Inflammatory macrophage treated with lipopolysaccharide for 4 hours (primary cell): ENCODE measurements around the gene PLCXD1.
"Not testable (repeated sequence)": the region's sequence is repeated elsewhere in the genome, so short reads cannot be mapped to it uniquely, and the experiment has no call there.

Source experiments
- DNase-seq: peaks from one replicate; pipeline ENCODE4 v3.0.0-alpha.2; 2020

PLCXD1 gene

DNA sequence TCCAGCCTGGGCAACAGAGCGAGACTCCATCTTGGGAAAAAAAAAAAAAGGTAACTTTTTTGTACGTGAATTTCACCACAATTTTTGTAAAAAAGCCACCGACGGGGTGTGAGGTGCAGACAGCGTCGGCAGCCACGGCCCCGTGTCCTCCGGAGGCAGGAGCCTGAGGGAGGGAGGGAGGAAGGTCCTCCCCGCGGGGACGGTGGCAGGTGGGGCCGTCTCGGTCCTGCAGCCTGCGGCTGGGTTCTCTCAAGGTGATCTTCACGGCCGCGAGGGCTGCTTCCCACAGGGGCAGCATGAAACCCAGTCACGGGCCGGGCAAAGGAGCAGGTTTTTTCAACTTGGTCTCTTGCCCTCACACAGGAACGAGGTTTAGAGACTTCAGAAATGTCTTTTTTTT lies 14.0 kb downstream of the PLCXD1 start:
- no peak for DNase-seq

DNA sequence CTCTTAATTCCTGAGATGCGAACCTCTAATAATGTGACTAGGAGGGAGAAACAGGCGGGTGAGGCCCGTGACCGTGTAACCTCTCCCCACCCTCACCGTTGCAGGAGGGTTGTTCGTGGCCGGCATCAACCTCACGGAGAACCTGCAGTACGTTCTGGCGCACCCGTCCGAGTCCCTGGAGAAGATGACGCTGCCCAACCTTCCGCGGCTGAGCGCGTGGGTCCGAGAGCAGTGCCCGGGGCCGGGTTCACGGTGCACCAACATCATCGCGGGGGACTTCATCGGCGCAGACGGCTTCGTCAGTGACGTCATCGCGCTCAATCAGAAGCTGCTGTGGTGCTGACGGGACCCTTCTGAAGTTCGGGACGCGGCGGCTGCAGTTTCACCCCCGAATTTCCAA lies 17.8 kb downstream of the PLCXD1 start:
- no peak for DNase-seq

DNA sequence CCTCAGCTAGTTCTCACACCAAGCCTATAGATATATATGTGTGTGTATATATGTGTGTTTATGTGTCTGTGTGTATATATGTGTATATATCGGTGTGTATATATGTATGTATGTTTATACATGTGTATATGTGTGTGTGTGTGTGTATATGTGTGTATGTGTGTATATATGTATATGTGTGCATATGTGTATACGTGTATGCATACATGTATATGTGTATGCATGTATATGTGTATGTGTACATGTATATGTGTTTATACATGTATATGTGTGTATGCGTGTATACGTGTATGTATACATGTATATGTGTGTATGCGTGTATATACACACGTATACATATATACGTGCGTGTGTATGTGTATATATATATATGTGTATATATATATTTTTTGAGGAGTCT lies 19.2 kb downstream of the PLCXD1 start:
- no peak for DNase-seq

DNA sequence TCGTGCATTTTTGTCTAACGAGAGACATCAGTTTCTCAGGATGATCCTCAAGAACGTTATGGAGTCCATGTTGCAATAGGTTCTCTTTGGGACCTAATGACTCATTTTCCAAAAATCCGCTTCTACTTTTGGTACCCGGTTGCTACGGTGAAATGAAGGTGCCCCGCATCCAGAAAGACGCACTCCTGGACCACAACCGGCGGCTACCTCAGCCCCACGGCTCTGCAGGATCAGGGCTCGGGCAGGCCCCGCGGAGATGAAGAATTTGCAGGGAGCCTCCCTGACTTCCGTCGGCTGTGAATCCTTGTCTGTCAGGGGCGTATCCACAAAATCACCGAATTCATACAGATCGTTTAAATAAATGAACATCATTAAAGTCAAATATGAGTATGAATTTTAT lies 21.8 kb downstream of the PLCXD1 start:
- DNase-seq: no peak

DNA sequence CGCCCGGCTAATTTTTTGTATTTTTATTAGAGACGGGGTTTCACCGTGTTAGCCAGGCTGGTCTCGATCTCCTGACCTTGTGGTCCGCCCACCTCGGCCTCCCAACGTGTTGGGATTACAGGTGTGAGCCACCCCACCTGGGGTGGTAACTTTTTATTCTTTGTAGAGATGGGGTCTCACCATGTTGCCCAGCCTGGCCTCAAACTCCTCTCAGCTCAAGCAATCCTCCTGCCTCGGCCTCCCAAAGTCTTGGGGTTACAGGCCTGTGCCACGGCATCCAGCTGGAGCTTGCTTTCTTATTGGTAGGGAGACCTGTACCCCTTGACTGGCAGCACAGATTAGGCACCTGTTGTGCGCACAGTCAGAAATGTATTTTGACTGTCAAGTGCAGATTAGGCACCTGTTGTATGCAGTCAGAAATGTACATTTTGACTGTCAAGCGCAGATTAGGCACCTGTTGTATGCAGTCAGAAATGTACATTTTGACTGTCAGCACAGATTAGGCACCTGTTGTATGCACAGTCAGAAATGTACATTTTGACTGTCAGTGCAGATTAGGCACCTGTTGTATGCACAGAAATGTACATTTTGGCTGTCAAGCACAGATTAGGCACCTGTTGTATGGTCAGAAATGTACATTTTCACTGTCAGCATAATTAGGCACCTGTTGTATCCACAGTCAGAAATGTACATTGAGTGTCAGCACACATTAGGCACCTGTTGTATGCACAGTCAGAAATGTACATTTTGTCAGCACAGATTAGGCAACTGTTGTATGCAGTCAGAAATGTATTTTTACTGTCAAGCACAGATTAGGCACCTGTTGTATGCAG lies 24.8 kb downstream of the PLCXD1 start:
- DNase-seq: not testable (repeated sequence)

DNA sequence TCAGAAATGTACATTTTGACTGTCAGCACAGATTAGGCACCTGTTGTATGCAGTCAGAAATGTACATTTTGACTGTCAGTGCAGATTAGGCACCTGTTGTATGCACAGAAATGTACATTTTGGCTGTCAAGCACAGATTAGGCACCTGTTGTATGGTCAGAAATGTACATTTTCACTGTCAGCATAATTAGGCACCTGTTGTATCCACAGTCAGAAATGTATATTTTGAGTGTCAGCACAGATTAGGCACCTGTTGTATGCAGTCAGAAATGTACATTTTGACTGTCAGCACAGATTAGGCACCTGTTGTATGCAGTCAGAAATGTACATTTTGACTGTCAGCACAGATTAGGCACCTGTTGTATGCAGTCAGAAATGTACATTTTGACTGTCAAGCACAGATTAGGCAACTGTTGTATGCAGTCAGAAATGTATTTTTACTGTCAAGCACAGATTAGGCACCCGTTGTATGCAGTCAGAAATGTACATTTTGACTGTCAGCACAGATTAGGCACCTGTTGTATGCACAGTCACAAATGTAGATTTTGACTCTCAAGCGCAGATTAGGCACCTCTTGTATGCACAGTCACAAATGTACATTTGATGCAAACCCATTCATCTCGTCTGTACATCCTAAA lies 25.6 kb downstream of the PLCXD1 start:
- DNase-seq: not testable (repeated sequence)

DNA sequence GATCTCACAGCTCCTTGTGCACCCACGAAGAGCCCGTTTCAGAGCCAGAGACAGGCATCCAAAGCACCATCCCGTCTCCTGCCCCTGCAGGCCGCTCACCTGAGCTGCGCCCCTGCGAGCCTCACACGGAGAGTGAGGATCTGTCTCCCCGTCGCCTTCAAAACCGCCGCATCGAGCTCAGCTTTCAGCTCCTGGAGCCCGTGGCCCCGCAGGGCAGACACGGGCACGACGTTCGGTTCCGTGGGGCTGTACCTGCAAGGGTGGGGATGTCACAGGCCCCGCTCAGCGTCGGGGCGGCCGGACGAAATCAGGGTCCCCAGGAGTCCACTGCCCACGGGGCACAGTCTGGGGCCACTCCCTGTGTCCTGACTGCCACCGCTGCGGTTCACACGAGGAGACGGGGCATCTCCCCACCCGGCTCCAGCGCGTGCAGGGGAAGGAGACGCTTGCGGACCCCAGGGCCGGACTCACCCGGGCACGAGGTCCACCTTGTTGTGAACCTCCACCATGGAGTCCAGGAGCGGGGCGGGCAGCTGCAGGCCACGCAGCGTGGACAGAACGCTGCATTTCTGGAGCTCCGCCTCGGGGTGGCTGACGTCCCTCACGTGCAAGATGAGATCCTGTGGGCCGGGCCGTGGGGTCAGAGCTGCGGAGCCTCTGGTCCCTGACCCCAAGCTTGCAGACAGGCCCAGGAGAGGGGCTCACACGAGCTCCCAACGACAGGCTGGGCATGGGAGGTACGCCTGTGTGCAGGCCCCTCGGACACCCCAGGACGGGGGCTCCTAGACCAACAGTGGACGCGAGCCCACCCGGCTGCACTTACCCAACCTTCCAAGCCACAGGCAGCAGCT lies 26.3 kb downstream of the PLCXD1 start:
- no peak for DNase-seq

DNA sequence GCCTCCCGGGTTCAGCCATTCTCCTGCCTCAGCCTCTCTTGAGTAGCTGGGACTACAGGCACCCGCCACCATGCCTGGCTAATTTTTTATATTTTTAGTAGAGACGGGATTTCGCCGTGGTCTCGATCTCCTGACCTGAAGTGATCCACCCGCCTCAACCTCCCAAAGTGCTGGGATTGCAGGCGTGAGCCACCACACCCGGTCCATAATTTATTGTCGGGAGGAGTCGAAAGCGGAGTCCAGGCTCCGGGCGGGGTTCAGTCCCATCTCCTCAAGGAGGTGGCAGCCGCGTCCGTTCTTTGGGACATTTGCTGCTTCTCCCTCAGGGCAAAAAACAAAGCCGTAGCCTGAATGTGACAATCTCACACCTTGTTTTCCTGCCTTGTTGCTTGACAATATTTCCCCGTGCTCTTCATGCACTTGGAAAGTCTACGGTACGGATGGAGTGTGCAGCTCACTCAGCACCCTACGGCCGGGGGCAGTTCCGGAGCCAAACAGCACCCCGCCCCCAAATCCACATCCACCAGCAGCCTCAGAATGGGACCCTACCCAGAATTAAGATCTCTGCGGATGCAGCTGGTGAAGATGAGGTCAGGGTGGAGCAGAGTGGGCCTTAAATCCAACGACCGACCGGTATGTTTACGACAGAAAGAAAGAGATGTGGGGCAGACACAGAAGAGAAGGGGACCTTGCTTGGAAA lies 27.8 kb downstream of the PLCXD1 start:
- no peak for DNase-seq

DNA sequence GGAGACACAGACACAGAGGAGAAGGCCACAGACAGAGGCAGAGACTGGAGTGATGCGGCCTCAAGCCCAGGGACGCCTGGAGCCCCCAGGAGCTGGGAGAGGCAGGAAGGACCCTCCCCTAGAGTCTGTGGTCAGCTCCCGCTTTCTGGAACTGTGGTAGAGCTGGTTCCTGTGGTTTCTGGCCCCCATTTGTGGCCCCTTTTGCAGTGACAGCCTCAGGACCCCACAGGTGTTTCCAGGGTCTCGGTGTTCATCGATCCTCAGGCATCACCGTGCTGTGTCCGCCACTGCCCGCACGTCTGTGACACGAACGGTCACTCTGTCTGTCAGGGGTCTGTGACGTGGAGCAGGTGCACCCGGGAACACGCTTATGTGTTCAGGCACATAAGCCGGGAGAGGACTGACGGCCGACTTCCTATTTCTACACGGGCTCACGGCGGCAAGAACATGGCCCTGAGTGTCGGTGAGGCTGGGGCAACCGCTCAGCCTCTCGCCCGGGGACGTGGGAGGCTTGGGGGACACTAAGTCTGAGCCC lies 29.5 kb downstream of the PLCXD1 start:
- no peak for DNase-seq

DNA sequence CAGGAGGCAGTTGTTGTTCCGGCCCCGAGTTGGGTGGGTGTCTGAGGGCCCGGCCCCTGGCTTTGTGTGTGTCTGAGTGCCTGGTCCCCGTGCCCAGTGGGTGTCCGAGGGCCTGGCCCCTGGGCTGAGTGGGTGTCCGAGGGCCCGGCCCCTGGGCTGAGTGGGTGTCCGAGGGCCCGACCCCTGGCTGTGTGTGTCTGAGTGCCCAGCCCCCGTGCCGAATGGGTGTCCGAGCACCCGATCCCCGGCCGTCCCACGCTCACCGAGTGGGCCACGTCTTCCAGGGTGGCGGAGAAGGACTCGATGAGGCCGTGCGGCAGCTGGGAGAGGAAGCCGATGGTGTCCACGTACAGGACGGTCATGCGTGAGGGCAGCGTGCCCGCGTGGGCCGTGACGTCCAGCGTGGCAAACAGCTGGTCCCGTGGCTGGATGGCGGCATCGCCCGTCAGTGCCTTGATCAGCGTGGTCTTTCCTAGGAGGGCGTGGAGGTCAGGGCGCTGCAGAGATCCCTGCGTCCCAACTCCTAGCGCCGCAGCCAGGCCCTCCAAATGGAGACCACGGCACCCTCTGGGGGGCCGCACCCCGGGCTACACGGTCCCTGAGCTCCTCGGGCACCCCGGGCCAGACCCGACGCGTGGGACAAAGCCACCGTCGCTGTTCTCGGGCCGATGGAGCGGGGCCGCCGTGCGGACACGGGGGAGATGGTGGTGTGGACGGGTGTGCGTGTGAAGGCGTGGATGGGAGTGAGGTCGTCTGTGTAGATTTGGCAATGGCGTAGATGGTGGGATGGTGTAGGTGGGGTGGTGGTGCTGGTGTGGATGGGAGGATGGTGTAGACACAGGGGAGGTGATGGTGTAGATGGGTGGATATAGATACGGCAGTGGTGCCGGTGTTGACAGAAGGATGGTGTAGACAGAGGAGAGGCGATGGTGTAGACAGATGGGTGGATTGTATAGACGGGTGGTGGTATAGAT lies 30.3 kb downstream of the PLCXD1 start:
- no peak for DNase-seq

DNA sequence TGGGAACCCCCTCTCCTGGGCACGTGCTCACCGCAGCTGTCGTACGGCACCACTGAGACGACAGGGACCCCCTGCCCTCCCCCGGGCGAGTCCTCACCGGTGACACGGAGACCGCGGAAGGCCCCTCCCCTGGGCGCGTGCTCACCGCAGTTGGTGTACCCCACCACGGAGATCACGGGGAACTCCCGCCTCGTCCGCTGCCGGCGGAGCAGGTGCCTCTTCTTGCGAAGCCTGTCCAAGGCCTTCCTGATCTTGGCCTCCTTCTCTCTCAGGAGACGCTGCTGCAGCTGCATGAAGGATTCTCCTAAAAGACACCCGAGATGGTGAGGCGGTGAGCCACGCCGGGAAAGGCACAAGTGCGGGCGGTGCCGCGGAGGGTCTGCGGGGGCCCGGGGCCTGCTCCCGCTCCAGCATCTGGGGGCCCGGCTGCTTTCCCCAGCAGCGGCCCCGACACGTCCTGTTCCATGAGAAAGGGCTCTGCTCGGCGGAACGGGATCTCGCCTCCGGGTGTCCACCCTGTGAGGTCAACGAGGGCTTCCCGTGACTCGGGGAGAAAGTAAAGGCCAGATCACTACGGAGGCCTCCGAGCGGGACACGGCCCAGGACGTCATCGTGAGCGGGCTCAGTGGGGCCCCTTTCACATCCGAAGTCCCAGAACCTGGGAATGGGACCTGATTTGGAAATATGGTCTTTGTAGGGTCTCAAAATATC lies 31.6 kb downstream of the PLCXD1 start:
- no peak for DNase-seq

DNA sequence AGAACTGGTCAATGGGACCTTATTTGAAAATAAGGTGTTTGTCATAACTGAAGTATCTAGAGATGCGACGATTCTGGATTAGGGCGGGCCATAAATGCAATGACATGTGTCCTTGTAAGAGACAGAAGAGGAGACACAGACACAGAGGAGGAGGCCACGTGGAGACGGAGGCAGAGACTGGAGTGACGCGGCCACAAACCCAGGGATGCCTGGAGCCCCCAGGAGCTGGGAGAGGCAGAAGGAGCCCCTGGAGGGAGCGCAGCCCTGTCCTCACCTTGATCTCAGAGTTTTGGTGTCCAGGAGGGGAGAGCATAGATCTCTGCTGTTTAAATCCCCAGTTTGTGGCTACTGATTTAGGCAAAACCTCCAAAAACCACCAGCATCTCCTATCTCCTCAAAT lies 32.4 kb downstream of the PLCXD1 start:
- DNase-seq: no peak

DNA sequence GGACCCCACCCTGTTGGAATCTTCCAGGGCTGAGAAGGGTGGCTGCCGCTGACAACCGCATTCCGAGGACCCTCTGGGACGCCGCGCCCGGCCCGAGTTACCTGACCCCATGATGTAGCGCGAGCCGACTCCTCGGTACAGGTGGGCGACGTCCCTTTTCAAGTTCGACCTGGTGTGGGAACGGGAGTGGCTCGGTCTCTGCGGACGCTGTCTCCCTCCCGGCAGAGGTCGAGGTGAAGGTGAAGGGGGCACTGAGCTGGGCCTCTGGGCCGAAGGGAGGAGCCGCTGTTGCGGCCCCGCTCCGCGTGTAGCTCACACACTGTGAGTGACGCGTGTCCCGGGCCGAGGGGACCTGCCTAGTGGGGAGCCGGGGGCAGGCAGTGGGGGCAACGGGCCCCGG lies 32.9 kb downstream of the PLCXD1 start:
- DNase-seq: no peak

DNA sequence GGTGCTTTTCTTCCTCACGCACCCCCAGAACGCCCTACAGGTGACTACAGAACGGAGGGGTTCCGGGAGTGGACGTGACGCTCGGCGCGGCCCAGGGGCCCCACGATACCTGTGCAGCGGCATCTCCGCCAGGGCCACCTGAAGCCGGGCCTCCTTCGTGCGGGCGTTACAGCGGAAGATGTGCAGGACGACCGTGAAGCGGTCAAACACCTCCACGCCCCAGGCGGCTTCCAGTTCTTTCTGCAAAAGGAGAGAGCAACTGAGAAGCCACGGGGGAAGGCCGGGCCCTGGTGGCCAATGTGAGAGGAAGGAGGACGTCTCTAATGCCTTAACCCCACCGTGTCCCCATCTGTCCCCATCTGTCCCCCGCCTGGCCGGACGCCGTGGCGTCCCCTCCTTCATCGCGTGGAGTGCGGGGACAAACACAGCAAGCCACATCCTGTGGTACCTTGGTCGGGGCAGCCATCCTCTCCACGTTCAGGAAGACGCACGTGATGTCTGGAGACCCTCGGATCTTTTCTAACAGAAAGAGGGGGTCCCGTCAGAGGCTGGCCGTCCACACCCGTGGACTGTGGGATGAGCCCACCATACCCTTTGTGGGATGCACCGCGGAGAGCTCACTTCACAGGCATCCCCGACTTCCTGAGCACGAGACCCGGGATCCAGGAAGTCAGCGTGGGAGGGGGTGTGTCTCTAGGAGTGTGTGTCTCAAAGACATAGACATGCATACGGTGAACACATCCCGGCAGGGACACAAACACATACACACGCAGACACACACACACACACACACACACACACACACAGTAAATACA lies 33.8 kb downstream of the PLCXD1 start:
- DNase-seq: no peak

DNA sequence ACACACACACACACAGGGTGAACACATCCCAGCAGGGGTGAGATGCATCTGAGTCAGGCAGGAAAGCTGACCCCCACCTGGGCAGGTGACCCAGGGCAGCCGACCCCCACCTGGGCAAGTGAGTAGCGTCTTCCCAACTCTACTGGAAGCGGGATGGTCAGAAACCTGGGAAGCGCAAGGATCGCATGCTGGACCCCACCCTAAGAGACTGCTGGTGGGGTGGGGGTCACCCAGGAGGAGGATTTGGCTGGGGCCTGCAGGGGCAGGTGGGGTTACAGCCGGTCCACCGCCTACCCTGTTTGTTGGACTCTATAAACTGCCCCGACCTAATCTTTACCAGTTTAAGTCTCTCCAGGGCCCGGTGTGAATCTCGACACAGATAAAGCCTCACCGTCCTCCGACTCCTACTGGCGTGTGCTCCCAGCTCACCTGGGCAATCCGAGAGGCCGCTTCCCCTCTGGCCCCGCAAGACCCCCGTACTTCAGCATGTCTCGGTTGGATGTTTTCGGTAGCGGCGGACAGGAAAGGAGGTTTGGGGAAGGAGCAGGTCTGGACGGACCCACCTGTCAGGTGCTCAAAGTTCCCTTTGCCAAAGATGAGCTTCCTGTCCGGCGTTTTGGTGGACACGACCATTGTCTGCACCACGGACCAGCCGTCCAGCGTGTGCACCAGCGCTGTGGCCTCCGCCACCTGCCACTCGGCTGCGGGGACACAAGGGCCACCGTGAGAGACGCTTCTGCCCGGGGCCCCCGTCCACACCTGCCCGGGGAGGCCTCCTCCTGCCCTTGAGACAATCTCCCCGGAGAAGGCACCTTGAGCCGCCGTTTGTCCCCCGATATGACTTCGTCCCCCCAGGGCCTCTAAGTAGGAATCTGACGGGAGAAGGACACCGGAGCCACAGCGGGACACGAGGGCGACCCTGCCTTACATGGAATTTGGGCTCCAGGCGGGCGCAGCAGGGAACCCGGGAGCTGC lies 35.5 kb downstream of the PLCXD1 start:
- no peak for DNase-seq

DNA sequence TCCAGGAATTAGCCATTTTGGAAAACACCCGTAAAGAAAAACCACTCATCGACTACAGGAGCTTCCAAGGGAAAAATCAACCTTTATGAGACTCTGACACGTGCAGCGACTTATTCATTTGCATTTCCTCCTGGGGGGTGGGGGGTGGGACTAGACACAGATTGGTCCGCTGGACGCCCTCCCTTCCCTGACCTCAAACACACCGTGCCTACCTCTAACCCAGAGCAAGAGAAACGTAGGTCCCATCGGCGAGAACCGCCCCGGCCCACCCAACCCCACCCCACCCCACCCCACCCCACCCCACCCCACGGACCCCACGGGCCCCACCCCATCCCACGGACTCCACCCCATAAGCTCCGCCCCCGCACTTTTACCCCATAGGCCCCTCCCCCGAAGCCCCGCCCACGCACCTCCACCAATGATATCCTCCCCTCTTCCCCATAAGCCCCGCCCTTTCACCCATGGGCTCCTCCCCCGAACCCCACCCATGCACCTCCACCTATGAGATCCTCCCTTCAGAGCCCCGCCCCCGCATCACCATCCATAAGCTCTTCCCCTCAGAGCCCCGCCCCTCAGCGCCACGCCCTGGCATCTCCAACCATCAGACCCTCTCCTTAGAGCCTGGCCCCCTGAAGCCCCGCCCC lies 36.4 kb downstream of the PLCXD1 start:
- peak; percentile 94 for DNase-seq

DNA sequence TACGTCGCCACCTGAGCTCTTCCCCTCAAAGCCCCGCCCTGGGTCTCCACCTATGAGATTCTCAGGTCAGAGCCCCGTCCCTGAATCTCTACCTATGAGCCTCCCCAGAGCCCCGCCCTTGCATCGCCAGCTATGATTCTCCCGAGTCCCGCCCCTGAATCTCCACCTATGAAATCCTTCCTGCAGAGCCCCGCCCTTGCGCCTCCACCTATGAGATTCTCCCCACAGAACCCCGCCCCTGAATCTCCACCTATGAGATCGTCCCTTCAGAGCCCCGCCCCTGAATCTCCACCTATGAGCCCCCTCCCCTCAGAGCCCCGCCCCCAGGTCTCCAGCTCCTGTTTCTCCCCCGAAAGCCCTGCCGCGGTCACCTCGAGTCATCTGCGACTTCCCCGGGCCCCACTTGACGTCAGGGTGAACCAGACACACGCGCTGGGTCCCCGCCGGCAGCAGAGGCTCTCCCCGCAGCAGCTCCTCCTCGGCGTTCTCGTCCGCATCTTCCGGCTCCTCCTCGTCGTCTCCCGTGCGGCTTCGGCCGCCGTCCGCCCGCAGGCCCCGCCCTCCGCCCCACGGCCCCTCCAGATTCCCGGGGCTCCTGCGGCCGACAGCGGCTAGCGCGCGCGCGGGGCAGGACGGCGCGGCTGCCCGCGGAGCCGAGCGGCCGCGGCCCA lies 37.0 kb downstream of the PLCXD1 start:
- peak; percentile 99 for DNase-seq
